HCT116 (cell line): ENCODE data around the gene PPP1CB. TPM values are rescaled to one million over a fixed set of nuclear protein-coding genes. Genes with fewer than 3 reads are reported as not detected.

Experiments
- ATAC-seq: fragments of 200-7000 bp; cut with Tn5 transposase; 2 replicates; pipeline ENCODE4 v1.9.1; 2020; ENCODE audit warnings: mild to moderate bottlenecking, moderate library complexity
- BruUV-seq: library from RNA; stranded (reverse); fragments of 400-500 nt; replicated peaks from 2 replicates; lab custom pipeline; 2021; lab: Mats Ljungman, UMichigan
- CTCF ChIA-PET: fragments of 300-600 bp; sonication (Branson Sonifier 250); formaldehyde crosslinking; loops from one replicate; lab custom pipeline; 2021; ENCODE audit warnings: antibody characterized with exemption; lab: Charles Lee
- POLR2A ChIA-PET: fragments of 300-600, 350-600 bp; sonication (Branson Sonifier 250); formaldehyde crosslinking; loops from one replicate; lab custom pipeline; 2021; ENCODE audit warnings: antibody characterized with exemption; lab: Charles Lee
- RAD21 ChIA-PET, 2 experiments: fragments of 300-600 bp; sonication (Branson Sonifier 250); formaldehyde crosslinking; loops; one replicate each; lab custom pipeline; 2023; ENCODE audit warnings: low total read pairs in 2 of 2; ENCODE audit not compliant: uncharacterized antibody in 2 of 2, unreplicated experiment in 2 of 2, low non-redundant PET in 1 of 2; lab: Charles Lee
- DNase-seq: peaks from one replicate; pipeline ENCODE4 v3.0.0-alpha.2; 2010; ENCODE audit warnings: low read depth, low spot score
- H2AFZ ChIP-seq: fragments of 200-600 bp; shearing (Covaris generic), sonication (generic); 2 replicates; pipeline ENCODE4 v1.6.1; 2017; ENCODE audit warnings: low read depth, mixed run types, mixed read lengths, antibody characterized with exemption, low read length; ENCODE audit not compliant: poor library complexity, severe bottlenecking
- H3K27ac ChIP-seq: 2 replicates; pipeline ENCODE4 v1.5.1; 2012; ENCODE audit warnings: low read depth, low read length
- H3K27me3 ChIP-seq: fragments of 200-600 bp; sonication (generic); 2 replicates; pipeline ENCODE4 v1.6.1; 2016; ENCODE audit warnings: mixed run types, low read length, mixed read lengths; ENCODE audit not compliant: insufficient read depth
- H3K36me3 ChIP-seq, 2 experiments: fragments of 200-500 bp in 1 of 2; fragments of 200-600 bp in 1 of 2; sonication (Bioruptor generic) in 1 of 2; sonication (generic) in 1 of 2; 2 replicates each; pipeline versions ENCODE4 v1.5.1 to v1.6.1; 2014 to 2016; ENCODE audit warnings: low read length in 2 of 2, inconsistent platforms in 1 of 2, mixed read lengths in 1 of 2, mixed run types in 1 of 2; ENCODE audit not compliant: insufficient read depth in 2 of 2, control insufficient read depth in 1 of 2
- H3K4me1 ChIP-seq, 2 experiments: fragments of 200-600 bp in 1 of 2; sonication (generic) in 1 of 2; 2 replicates each; pipeline versions ENCODE4 v1.5.1 to v1.6.1; 2012 to 2017; ENCODE audit warnings: low read length in 2 of 2, inconsistent platforms in 1 of 2, mild to moderate bottlenecking in 1 of 2, mixed read lengths in 1 of 2, mixed run types in 1 of 2, moderate library complexity in 1 of 2; ENCODE audit not compliant: insufficient read depth in 2 of 2, control insufficient read depth in 1 of 2
- H3K4me2 ChIP-seq: fragments of 200-600 bp; sonication (generic); 2 replicates; pipeline ENCODE4 v1.6.1; 2017; ENCODE audit warnings: mixed run types, low read length, mixed read lengths
- H3K4me3 ChIP-seq, 2 experiments: fragments of 200-600 bp in 1 of 2; sonication (generic) in 1 of 2; replicated peaks in 1 of 2; 2 replicates each; pipeline ENCODE4 v1.5.1; 2011 to 2016; ENCODE audit warnings: low read length in 2 of 2, control low read depth in 1 of 2, low read depth in 1 of 2, mild to moderate bottlenecking in 1 of 2, mixed read lengths in 1 of 2, mixed run types in 1 of 2
- H3K79me2 ChIP-seq: fragments of 200-600 bp; sonication (generic); 2 replicates; pipeline ENCODE4 v1.6.1; 2017; ENCODE audit warnings: mild to moderate bottlenecking, mixed run types, low read length, moderate library complexity, mixed read lengths; ENCODE audit not compliant: insufficient read depth
- H3K9ac ChIP-seq: fragments of 200-600 bp; sonication (generic); 2 replicates; pipeline ENCODE4 v1.6.1; 2016; ENCODE audit warnings: low read length, mixed read lengths
- H3K9me2 ChIP-seq: fragments of 200-600 bp; sonication (generic), shearing (Covaris generic); 2 replicates; pipeline ENCODE4 v1.6.1; 2017; ENCODE audit warnings: mixed run types, mild to moderate bottlenecking, moderate library complexity; ENCODE audit not compliant: insufficient read depth
- H3K9me3 ChIP-seq, 2 experiments: fragments of 200-500 bp in 1 of 2; fragments of 200-600 bp in 1 of 2; sonication (Bioruptor generic) in 1 of 2; sonication (generic) in 1 of 2; 2 replicates each; pipeline ENCODE4 v1.6.1; 2014 to 2017; ENCODE audit warnings: low read length in 2 of 2, mixed read lengths in 2 of 2, inconsistent platforms in 1 of 2, low read depth in 1 of 2, mild to moderate bottlenecking in 1 of 2, mixed run types in 1 of 2, moderate library complexity in 1 of 2; ENCODE audit not compliant: control insufficient read depth in 1 of 2, insufficient read depth in 1 of 2
- H4K20me1 ChIP-seq: fragments of 200-600 bp; sonication (generic), shearing (Covaris generic); 2 replicates; pipeline ENCODE4 v1.6.1; 2017; ENCODE audit warnings: mixed run types, mild to moderate bottlenecking, moderate library complexity; ENCODE audit not compliant: insufficient read depth
- CBX3 ChIP-seq: IDR thresholded peaks from 2 replicates; pipeline ENCODE4 v1.6.1; 2012; ENCODE audit warnings: low read depth
- EZH2phosphoT487 ChIP-seq: fragments of 200-600 bp; IDR thresholded peaks from 2 replicates; pipeline ENCODE4 v1.6.1; 2018; ENCODE audit warnings: antibody characterized with exemption, borderline replicate concordance
- RAD21 ChIP-seq: IDR thresholded peaks from 2 replicates; pipeline ENCODE4 v1.6.1; 2012; ENCODE audit warnings: low read depth, mild to moderate bottlenecking
- SIN3A ChIP-seq: IDR thresholded peaks from 2 replicates; pipeline ENCODE4 v1.6.1; 2012; ENCODE audit warnings: low read depth
- YY1 ChIP-seq: IDR thresholded peaks from 2 replicates; pipeline ENCODE4 v1.6.1; 2011; ENCODE audit warnings: low read length, low read depth, moderate library complexity, mild to moderate bottlenecking; ENCODE audit not compliant: insufficient replicate concordance; ENCODE audit errors: extremely low read depth
- ZFX ChIP-seq: fragments of 450-650 bp; IDR thresholded peaks from 2 replicates; pipeline ENCODE4 v1.6.1; 2017
- intact Hi-C: fragments of 100-400 bp; cut with micrococcal nuclease; formaldehyde crosslinking; loops from 2 replicates; pipeline ENCODE4 v1.10.0; 2022
- total RNA-seq: library from RNA; stranded (reverse); gene quantifications from one replicate; pipeline ENCODE4 v1.2.1, GENCODE V29; 2021; ENCODE audit not compliant: unreplicated experiment
- TF ChIP-seq, protein P1 (sequence below): IDR thresholded peaks from 2 replicates; pipeline ENCODE4 v1.6.1; 2012; ENCODE audit warnings: low read depth

PPP1CB gene
- total RNA-seq, 1 experiment from 2014 or later = 174 TPM

- POLR2A ChIA-PET = no interaction called here
These were observed 31.3 kb upstream of the PPP1CB start for GRCh38 chr2:28720345-28720744.

More at GRCh38 chr2:28720345-28720744, 31.3 kb upstream of the PPP1CB start:
- H3K4me2 ChIP-seq = no peak overlapping the region
- no peaks in the 10 kb centered on the region for H3K9me2 ChIP-seq
- no peaks in the 10 kb centered on the region for H3K27me3 ChIP-seq
- H3K9me3 ChIP-seq = no peaks in the 10 kb centered on the region
- no peaks in the 10 kb centered on the region for H4K20me1 ChIP-seq
- no peak overlapping the region for H3K4me3 ChIP-seq
- TF ChIP-seq CBX3 = no peak
- TF ChIP-seq, protein P1, sequence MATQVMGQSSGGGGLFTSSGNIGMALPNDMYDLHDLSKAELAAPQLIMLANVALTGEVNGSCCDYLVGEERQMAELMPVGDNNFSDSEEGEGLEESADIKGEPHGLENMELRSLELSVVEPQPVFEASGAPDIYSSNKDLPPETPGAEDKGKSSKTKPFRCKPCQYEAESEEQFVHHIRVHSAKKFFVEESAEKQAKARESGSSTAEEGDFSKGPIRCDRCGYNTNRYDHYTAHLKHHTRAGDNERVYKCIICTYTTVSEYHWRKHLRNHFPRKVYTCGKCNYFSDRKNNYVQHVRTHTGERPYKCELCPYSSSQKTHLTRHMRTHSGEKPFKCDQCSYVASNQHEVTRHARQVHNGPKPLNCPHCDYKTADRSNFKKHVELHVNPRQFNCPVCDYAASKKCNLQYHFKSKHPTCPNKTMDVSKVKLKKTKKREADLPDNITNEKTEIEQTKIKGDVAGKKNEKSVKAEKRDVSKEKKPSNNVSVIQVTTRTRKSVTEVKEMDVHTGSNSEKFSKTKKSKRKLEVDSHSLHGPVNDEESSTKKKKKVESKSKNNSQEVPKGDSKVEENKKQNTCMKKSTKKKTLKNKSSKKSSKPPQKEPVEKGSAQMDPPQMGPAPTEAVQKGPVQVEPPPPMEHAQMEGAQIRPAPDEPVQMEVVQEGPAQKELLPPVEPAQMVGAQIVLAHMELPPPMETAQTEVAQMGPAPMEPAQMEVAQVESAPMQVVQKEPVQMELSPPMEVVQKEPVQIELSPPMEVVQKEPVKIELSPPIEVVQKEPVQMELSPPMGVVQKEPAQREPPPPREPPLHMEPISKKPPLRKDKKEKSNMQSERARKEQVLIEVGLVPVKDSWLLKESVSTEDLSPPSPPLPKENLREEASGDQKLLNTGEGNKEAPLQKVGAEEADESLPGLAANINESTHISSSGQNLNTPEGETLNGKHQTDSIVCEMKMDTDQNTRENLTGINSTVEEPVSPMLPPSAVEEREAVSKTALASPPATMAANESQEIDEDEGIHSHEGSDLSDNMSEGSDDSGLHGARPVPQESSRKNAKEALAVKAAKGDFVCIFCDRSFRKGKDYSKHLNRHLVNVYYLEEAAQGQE = no peak
- no peak for TF ChIP-seq EZH2phosphoT487
- no peak for TF ChIP-seq YY1
- no peak for TF ChIP-seq SIN3A
- no peak for TF ChIP-seq RAD21
- TF ChIP-seq ZFX = no peak
- DNase-seq = no peak
- no peak overlapping the region for H3K9ac ChIP-seq
- intact Hi-C loops = no loop called here
- H3K36me3 ChIP-seq = no peaks in the 10 kb centered on the region
- no peak overlapping the region for H3K27ac ChIP-seq
- H3K4me1 ChIP-seq = peaks cover 19 to 40% of the 10 kb centered on the region in 2 experiments
- ChIA-PET RAD21 (no interaction called here), CTCF (no interaction called here)
- no TSS peak for BruUV-seq
- ATAC-seq = no peak
- no peaks in the 10 kb centered on the region for H3K79me2 ChIP-seq
- no peak overlapping the region for H2AFZ ChIP-seq
